Kidney (tissue), 14 donors: ENCODE data around the gene ALK. TPM values are rescaled to one million over a fixed set of nuclear protein-coding genes. Genes with fewer than 3 reads are reported as not detected.

ENCODE experiments used
- DNase-seq, 5 donors: peaks; one replicate each; pipeline ENCODE4 v3.0.0-alpha.2; 2013 to 2020
- FAIRE-seq: peaks from 2 replicates; lab custom pipeline; 2012; peaks lifted over from hg19 to GRCh38; lab: Jason Lieb, UNC
- H3K27ac ChIP-seq, 2 donors: one replicate each; pipeline ENCODE4 v1.7.0; 2013; ENCODE audit warnings: low read depth in 2 of 2, low read length in 2 of 2, inconsistent platforms in 1 of 2
- H3K27me3 ChIP-seq: one replicate; pipeline ENCODE4 v1.7.1; 2013; ENCODE audit warnings: low read length, inconsistent platforms; ENCODE audit not compliant: control insufficient read depth, insufficient read depth
- H3K36me3 ChIP-seq, 3 donors: one replicate each; pipeline versions ENCODE4 v1.7.0 to v1.7.1; 2013; ENCODE audit warnings: low read length in 3 of 3, control low read depth in 1 of 3, inconsistent platforms in 1 of 3; ENCODE audit not compliant: insufficient read depth in 3 of 3, control insufficient read depth in 2 of 3
- H3K4me1 ChIP-seq, 3 donors: one replicate each; pipeline versions ENCODE4 v1.7.0 to v1.7.1; 2013; ENCODE audit warnings: low read length in 3 of 3, inconsistent platforms in 1 of 3, low read depth in 1 of 3; ENCODE audit not compliant: control insufficient read depth in 2 of 3, insufficient read depth in 2 of 3
- H3K4me3 ChIP-seq, 3 donors: one replicate each; pipeline versions ENCODE4 v1.7.0 to v1.8.1; 2013; ENCODE audit warnings: low read length in 3 of 3, control low read depth in 1 of 3, inconsistent platforms in 1 of 3
- H3K9ac ChIP-seq, 3 donors: one replicate each; pipeline versions ENCODE4 v1.7.0 to v1.7.1; 2013; ENCODE audit warnings: low read length in 3 of 3, control low read depth in 1 of 3, inconsistent platforms in 1 of 3
- H3K9me3 ChIP-seq, 3 donors: one replicate each; pipeline versions ENCODE4 v1.7.0 to v1.7.1; 2013; ENCODE audit warnings: low read length in 3 of 3, control low read depth in 1 of 3, inconsistent platforms in 1 of 3; ENCODE audit not compliant: control insufficient read depth in 2 of 3, insufficient read depth in 1 of 3
- CTCF ChIP-seq: IDR thresholded peaks from 3 replicates; pipeline ENCODE4 v1.5.1; 2012; ENCODE audit warnings: mild to moderate bottlenecking, moderate library complexity, borderline replicate concordance; ENCODE audit not compliant: insufficient read depth; ENCODE audit errors: extremely low read depth
- intact Hi-C: fragments of 100-400 bp; cut with DNase I; formaldehyde crosslinking; loops from one replicate; pipeline ENCODE4 v1.11.1; 2022
- polyA plus RNA-seq: library from polyadenylated mRNA; stranded (reverse); fragments of 350-450 nt; fragmentation: Illumina TruSeq; extraction: RNeasy Lipid Tissue Mini Kit (QIAGEN cat#74804); gene quantifications from one replicate; pipeline ENCODE4 v1.2.3, GENCODE V29; 2014; ENCODE audit warnings: low read depth, low replicate concordance; ENCODE audit not compliant: insufficient read depth
- total RNA-seq: library from RNA; stranded (reverse); fragmentation: NEBNext Ultra II Directional; extraction: Animal tissue kit (Norgen Biotek cat#: 25700); gene quantifications from one replicate; pipeline ENCODE4 v1.2.1, GENCODE V29; 2021
- donor health status: control.
- donor health status: control.
- donor health status: control.
- donor health status: control.
- donor health status: control.
- donor health status: DM: yes; HTN: yes; CAD: no.
- donor health status: Normal renal cell carcinoma (clear cell type).

The ALK gene
- total and polyA plus RNA-seq, 2 donors from 2014 or later = 0.13 TPM; not detected in 1

GRCh38 chr2:29662861-29663260 lies 258.5 kb downstream of the ALK start:
- no peak overlapping the region for H3K9ac ChIP-seq
- no peaks in the 10 kb centered on the region for H3K9me3 ChIP-seq
- intact Hi-C loops = no loop called here
- TF ChIP-seq CTCF = no peak
- H3K27me3 ChIP-seq = no peaks in the 10 kb centered on the region
- FAIRE-seq = no peak
- no peaks in the 10 kb centered on the region for H3K36me3 ChIP-seq
- H3K27ac ChIP-seq = no peak overlapping the region
- H3K4me1 ChIP-seq = no peaks in the 10 kb centered on the region
- H3K4me3 ChIP-seq = no peak overlapping the region
- DNase-seq = no peak

- Histone ChIP-seq H3K9me3 (no peaks in the 10 kb centered on the region), H3K27ac (no peak overlapping the region), H3K9ac (no peak overlapping the region), H3K36me3 (no peaks in the 10 kb centered on the region), H3K4me3 (no peak overlapping the region), H3K27me3 (no peaks in the 10 kb centered on the region), H3K4me1 (no peaks in the 10 kb centered on the region)
- no peak for TF ChIP-seq CTCF
- intact Hi-C loops = no loop called here
- no peak for FAIRE-seq
- DNase-seq = no peak
Measured at GRCh38 chr2:29660201-29660600, 261.2 kb downstream of the ALK start.

GRCh38 chr2:29659178-29659577 lies 262.2 kb downstream of the ALK start:
- TF ChIP-seq CTCF = no peak
- no peak for FAIRE-seq
- H3K27me3 ChIP-seq = no peaks in the 10 kb centered on the region
- H3K9ac ChIP-seq = no peak overlapping the region
- intact Hi-C loops = no loop called here
- no peaks in the 10 kb centered on the region for H3K9me3 ChIP-seq
- H3K36me3 ChIP-seq = no peaks in the 10 kb centered on the region
- H3K27ac ChIP-seq = no peak overlapping the region
- H3K4me1 ChIP-seq = no peaks in the 10 kb centered on the region
- no peak for DNase-seq
- no peak overlapping the region for H3K4me3 ChIP-seq

- H3K4me3 ChIP-seq = no peak overlapping the region
- H3K27me3 ChIP-seq = no peaks in the 10 kb centered on the region
- FAIRE-seq (no peak), DNase-seq (peak in 3 of 5 donors; percentile 16 to 59 (median 43))
- no peaks in the 10 kb centered on the region for H3K9me3 ChIP-seq
- no peak overlapping the region for H3K27ac ChIP-seq
- TF ChIP-seq CTCF = no peak
- intact Hi-C loops = no loop called here
- no peak overlapping the region for H3K9ac ChIP-seq
- H3K4me1 ChIP-seq = no peaks in the 10 kb centered on the region
- no peaks in the 10 kb centered on the region for H3K36me3 ChIP-seq
Measured at GRCh38 chr2:29657674-29658073, 263.7 kb downstream of the ALK start.
